Measurements from ENCODE around the gene CRABP1.

CRABP1 gene

DNA sequence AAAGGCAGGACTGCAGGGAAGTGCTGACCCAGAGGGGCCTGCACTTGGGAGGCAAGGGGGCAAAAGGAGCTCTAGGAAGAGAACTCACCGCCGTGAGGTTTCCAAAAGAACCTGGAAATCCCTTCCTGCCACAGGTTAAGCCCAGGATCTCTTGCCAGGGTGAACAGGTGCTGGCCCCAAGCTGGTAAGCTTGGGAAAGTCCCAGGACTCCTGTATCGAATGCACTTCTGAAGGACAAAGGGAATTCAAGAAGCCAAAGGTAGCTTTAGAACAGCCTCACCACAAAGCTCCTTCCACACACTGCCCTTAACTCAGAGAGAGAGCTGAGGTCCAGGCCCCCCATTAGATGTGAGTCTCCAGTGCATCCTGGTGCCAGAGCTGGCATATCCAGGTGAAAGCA, 28.9 kb upstream of the CRABP1 start:
- no peak overlapping the region for H3K4me3 ChIP-seq (ENCODE audit: low read depth, low read length)
- TF ChIP-seq, protein P1, sequence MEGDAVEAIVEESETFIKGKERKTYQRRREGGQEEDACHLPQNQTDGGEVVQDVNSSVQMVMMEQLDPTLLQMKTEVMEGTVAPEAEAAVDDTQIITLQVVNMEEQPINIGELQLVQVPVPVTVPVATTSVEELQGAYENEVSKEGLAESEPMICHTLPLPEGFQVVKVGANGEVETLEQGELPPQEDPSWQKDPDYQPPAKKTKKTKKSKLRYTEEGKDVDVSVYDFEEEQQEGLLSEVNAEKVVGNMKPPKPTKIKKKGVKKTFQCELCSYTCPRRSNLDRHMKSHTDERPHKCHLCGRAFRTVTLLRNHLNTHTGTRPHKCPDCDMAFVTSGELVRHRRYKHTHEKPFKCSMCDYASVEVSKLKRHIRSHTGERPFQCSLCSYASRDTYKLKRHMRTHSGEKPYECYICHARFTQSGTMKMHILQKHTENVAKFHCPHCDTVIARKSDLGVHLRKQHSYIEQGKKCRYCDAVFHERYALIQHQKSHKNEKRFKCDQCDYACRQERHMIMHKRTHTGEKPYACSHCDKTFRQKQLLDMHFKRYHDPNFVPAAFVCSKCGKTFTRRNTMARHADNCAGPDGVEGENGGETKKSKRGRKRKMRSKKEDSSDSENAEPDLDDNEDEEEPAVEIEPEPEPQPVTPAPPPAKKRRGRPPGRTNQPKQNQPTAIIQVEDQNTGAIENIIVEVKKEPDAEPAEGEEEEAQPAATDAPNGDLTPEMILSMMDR (IDR thresholded peaks at IDR 0.05; ENCODE audit: low read depth, low read length) = no peak
- DNase-seq (ENCODE audit: low read depth, low spot score) = no peak
- in situ Hi-C loops (cut with HindIII; ENCODE audit: low sequenced_read_pairs) = no loop called here

DNA sequence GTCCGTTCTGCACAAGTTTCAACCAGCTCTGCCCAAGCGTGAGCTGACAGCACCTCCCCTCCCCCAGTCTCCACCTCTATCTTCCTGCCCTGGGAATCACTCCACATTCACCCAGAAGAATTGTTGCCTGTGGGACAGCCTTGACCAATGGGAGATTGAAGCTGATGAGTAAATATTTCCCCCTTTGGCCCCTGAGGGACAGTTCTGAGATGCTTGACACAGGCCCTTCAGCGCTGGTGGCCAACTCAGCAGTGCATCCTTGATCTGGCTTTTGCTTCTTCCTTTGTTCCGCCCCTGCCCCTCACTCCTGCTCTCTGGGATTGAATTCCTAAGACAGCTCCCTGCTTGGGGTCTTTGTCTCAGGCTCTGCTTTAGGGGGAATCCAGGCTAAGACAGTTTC, 27.6 kb upstream of the CRABP1 start:
- DNase-seq (ENCODE audit: low read depth, low spot score) = no peak
- H3K4me3 ChIP-seq (ENCODE audit: low read depth, low read length) = no peak overlapping the region
- TF ChIP-seq, protein P1 (IDR thresholded peaks at IDR 0.05; ENCODE audit: low read depth, low read length) = no peak
- in situ Hi-C loops (cut with HindIII; ENCODE audit: low sequenced_read_pairs) = no loop called here

DNA sequence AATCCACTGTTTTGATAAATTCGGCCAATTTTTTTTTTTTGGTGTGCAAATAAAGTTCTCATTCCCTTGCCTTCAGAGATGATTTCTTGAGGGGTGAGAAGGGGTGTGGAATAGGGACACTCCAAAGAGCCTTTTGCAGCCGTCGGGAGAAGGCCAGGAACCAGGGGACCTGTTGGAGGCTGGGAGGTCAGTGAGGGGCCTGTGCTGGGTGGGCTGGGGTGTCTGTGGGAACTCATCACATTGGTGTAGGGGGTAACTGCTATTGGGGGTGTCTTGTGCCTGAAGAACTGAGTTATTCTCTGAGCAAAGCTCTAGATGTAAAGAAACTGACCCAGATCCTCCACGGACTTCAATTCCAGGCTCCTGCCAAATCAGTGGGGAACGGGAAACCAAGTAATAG, 27.2 kb upstream of the CRABP1 start:
- DNase-seq (ENCODE audit: low read depth, low spot score) = no peak
- in situ Hi-C loops (cut with HindIII; ENCODE audit: low sequenced_read_pairs) = no loop called here
- H3K4me3 ChIP-seq (ENCODE audit: low read depth, low read length) = no peak overlapping the region
- TF ChIP-seq, protein P1 (IDR thresholded peaks at IDR 0.05; ENCODE audit: low read depth, low read length) = no peak

DNA sequence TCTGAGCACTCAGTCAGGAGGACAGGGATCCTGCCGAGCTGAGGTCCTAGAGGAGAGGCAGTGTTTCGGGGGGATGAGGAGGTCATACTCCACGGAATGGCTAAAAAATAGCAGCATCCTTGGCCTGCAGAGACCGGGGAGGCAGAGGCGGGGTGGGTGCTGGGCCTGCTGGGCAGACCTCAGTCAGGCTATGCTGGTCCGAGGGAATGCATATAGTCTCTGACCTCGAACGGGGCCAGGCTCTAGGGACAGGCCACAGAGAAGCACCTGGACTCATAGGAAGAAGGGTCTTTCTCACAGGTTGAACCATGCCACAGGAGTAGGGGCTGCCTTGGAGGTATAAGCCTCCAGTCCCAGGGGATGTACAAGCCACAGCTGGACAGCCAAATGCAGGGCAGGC, 26.8 kb upstream of the CRABP1 start:
- TF ChIP-seq, protein P1 (IDR thresholded peaks at IDR 0.05; ENCODE audit: low read depth, low read length) = no peak
- no peak overlapping the region for H3K4me3 ChIP-seq (ENCODE audit: low read depth, low read length)
- in situ Hi-C loops (cut with HindIII; ENCODE audit: low sequenced_read_pairs) = no loop called here
- no peak for DNase-seq (ENCODE audit: low read depth, low spot score)

DNA sequence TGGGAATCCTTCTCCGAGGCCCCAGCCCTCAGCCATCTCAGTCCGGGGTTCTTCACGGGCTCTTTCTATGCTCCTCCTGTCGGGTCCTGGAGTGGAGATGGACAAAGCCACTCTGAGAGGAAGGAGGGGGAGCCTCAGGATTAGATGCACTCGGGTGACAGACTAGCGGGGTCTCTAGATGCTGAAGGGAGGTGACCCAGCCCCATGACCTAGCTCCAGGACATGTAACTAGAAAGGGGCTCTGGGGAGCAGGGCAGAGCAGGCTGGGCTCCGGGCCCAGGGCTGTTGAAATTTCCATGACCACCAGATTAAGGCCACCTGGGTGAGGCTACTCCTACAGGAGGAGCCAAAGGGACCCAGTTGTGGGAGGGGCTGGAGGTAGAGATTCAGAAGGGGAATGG, 26.0 kb upstream of the CRABP1 start:
- in situ Hi-C loops (cut with HindIII; ENCODE audit: low sequenced_read_pairs) = no loop called here
- TF ChIP-seq, protein P1 (IDR thresholded peaks at IDR 0.05; ENCODE audit: low read depth, low read length) = no peak
- no peak for DNase-seq (ENCODE audit: low read depth, low spot score)
- H3K4me3 ChIP-seq (ENCODE audit: low read depth, low read length) = no peak overlapping the region

DNA sequence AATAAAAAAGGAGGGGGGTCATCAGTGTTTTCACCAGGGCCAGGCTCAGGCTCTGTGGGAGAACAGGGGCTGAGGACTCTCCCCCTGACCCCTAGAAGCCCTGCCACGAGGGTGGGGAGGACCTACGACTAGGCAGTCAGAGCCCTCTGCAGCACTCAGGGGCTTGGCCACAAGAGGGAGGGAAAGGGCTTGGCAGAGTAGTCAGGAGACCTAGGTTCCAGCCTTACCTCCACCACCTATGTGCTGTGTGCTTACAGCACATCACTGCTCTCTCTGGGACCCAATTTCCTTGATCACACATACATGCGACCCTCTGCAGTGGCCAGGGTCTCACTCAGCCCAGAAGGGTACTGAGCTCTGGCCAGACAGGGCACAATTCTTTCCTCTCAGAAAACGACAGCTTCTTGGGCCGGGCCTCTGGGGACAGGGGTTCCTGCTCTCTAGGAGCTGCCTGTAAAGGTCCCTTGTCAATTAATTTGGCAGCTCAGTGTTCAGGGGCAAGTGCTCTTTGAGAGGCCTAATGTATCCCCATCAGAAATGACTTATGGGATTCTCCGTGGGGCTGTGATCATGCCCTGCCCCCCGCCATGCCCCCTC, 24.4 kb upstream of the CRABP1 start:
- no peak for DNase-seq (ENCODE audit: low read depth, low spot score)
- no peak overlapping the region for H3K4me3 ChIP-seq (ENCODE audit: low read depth, low read length)
- in situ Hi-C loops (cut with HindIII; ENCODE audit: low sequenced_read_pairs) = no loop called here
- TF ChIP-seq, protein P1 (IDR thresholded peaks at IDR 0.05; ENCODE audit: low read depth, low read length) = peak; percentile 42
